ENCODE results near the gene ZNF664. TPM values are rescaled to one million over a fixed set of nuclear protein-coding genes. Genes with fewer than 3 reads are reported as not detected.

ZNF664 gene
- total RNA-seq, 1 experiment from 2014 or later = 32.1 TPM

GRCh38 chr12:123989753-123990152 is 16.7 kb downstream of the ZNF664 start:
- DNase-seq (ENCODE audit: low read depth) = no peak

- DNase-seq (ENCODE audit: low read depth) = no peak
Measured at GRCh38 chr12:123990511-123990910, 17.5 kb downstream of the ZNF664 start.

GRCh38 chr12:123991372-123991951 is 18.4 kb downstream of the ZNF664 start:
- DNase-seq (ENCODE audit: low read depth) = no peak

GRCh38 chr12:123992118-123992825 is 19.3 kb downstream of the ZNF664 start:
- DNase-seq (ENCODE audit: low read depth) = no peak

GRCh38 chr12:123995023-123995748 is 22.2 kb downstream of the ZNF664 start:
- DNase-seq (ENCODE audit: low read depth) = peak; percentile 18

GRCh38 chr12:123996581-123996980 is 23.6 kb downstream of the ZNF664 start:
- DNase-seq (ENCODE audit: low read depth) = peak; percentile 34

GRCh38 chr12:123997033-123997822 is 24.2 kb downstream of the ZNF664 start:
- DNase-seq (ENCODE audit: low read depth) = no peak

- DNase-seq (ENCODE audit: low read depth) = no peak
Measured at GRCh38 chr12:123997908-123998307, 24.9 kb downstream of the ZNF664 start.

GRCh38 chr12:123998344-123998990 is 25.5 kb downstream of the ZNF664 start:
- no peak for DNase-seq (ENCODE audit: low read depth)

- no peak for DNase-seq (ENCODE audit: low read depth)
Measured at GRCh38 chr12:123998991-123999359, 26.0 kb downstream of the ZNF664 start.

- DNase-seq (ENCODE audit: low read depth) = no peak
Measured at GRCh38 chr12:124000111-124000510, 27.1 kb downstream of the ZNF664 start.

GRCh38 chr12:124001343-124001742 is 28.3 kb downstream of the ZNF664 start:
- no peak for DNase-seq (ENCODE audit: low read depth)

- no peak for DNase-seq (ENCODE audit: low read depth)
Measured at GRCh38 chr12:124002021-124002644, 29.1 kb downstream of the ZNF664 start.

GRCh38 chr12:124002654-124003053 is 29.6 kb downstream of the ZNF664 start:
- no peak for DNase-seq (ENCODE audit: low read depth)

- no peak for DNase-seq (ENCODE audit: low read depth)
Measured at GRCh38 chr12:124004233-124004875, 31.3 kb downstream of the ZNF664 start.

GRCh38 chr12:124006085-124006845 is 33.2 kb downstream of the ZNF664 start:
- DNase-seq (ENCODE audit: low read depth) = no peak

GRCh38 chr12:124006846-124007713 is 34.1 kb downstream of the ZNF664 start:
- DNase-seq (ENCODE audit: low read depth) = no peak

- DNase-seq (ENCODE audit: low read depth) = no peak
Measured at GRCh38 chr12:124007826-124008570, 35.0 kb downstream of the ZNF664 start.

Measured in RPMI7951 (cell line).